Astrocyte of the spinal cord (primary cell): ENCODE results near the gene MYH3.

Experiments
- DNase-seq: peaks from one replicate; pipeline ENCODE4 v3.0.0; 2011; ENCODE audit warnings: low read depth, low spot score
- H3K4me3 ChIP-seq: 2 replicates; pipeline ENCODE4 v1.5.1; 2011; ENCODE audit warnings: low read depth, mild to moderate bottlenecking, low read length, moderate library complexity
- in situ Hi-C: cut with HindIII; loops from 2 replicates; pipeline ENCODE4 v1.10.0; 2017; ENCODE audit warnings: low sequenced_read_pairs
- TF ChIP-seq, protein P1 (sequence below): IDR thresholded peaks from 2 replicates; pipeline ENCODE4 v1.5.1; 2012; ENCODE audit warnings: low read depth, mild to moderate bottlenecking, low read length, inconsistent platforms

The MYH3 gene

DNA sequence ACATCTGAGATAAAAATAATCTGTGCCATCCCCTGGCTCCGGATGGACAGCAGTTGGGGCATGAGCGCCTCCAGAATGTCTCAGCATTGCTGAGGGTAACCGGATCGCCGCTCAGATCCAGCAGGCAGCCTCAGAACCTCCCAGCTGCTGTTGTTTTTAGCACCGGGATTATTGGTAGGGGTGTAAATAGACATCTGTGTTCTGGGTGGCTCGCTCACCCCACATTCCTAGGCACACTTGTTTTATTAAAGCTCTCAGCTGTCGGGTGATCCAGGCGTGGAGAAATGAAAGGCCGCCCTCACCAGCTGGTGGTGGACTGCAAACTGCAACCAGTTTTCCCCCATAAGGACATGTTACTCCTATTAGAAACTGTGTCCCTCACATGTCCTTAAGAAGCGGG, 32.1 kb downstream of the MYH3 start:
- DNase-seq = no peak
- in situ Hi-C loops = no loop called here
- TF ChIP-seq, protein P1, sequence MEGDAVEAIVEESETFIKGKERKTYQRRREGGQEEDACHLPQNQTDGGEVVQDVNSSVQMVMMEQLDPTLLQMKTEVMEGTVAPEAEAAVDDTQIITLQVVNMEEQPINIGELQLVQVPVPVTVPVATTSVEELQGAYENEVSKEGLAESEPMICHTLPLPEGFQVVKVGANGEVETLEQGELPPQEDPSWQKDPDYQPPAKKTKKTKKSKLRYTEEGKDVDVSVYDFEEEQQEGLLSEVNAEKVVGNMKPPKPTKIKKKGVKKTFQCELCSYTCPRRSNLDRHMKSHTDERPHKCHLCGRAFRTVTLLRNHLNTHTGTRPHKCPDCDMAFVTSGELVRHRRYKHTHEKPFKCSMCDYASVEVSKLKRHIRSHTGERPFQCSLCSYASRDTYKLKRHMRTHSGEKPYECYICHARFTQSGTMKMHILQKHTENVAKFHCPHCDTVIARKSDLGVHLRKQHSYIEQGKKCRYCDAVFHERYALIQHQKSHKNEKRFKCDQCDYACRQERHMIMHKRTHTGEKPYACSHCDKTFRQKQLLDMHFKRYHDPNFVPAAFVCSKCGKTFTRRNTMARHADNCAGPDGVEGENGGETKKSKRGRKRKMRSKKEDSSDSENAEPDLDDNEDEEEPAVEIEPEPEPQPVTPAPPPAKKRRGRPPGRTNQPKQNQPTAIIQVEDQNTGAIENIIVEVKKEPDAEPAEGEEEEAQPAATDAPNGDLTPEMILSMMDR = no peak
- no peak overlapping the region for H3K4me3 ChIP-seq

DNA sequence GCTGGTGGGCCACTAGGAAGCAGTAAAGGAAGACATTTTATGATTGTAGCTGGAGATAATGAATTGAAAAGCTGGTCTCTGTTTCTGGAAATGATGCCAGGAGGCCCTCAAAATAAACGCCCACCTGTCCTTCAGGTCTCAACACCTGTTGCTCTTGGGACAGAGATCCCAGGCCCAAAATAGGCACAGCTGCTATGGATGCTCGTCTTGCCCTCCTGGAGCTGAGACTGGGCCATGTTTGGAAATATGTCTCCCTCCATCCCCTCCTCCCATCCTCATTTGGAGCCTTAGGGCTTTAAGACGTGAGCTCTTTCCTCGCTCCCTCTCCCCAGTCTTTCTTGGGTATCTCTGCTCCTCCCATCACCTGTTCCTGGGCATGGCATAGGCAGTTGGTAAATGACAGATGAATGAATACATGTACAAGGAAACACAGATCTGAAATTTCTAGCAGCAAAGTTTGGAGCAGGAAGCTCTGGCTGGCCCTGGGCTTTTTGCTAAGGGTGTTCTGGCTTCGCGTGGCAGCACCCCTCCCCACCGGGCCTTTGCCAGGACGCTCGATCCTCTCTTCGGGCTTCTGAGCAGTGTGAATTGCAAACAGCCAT, 33.3 kb downstream of the MYH3 start:
- DNase-seq = no peak
- no peak overlapping the region for H3K4me3 ChIP-seq
- TF ChIP-seq, protein P1 = no peak
- in situ Hi-C loops = no loop called here

DNA sequence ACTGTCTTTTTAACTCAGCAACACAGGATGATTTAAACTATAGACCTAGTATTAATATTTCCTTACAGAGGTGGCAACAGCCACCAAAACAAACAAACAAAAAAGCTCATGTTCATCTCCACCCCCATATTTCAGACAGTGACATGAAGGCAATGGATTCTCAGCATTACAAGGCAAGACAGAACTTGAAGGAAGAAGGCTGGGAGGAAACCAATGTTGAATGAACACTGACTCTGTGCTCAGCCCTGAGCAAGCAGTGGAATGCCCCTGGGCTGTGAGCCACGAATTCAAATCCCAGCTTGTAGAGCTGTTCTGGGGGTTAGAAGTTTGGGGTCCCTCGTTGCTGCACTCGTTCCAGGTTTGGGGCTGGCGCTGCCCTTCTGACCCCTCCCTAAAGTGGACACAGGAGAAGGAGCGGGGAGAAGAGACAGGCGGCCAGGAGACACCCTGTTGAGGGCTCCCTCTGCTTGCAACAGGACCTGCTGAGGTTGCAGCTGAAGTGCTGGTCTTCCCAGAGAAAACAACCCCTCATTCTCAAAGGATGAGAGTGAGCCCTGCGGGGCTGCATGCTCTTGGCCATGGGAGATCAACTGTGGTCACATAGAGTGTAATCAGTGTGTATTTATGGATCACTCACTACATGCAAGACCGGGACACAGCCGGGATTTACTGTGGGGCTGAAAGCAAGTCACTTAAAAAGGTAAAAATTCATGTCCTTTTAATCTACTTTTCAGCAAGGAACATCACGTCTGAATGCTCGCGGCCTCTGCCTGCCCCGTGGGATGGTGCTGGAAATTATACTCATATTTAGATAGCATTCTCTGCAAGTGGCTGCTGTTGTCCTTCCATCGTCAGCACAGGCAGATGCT, 34.3 kb downstream of the MYH3 start:
- TF ChIP-seq, protein P1 = no peak
- DNase-seq = no peak
- no peak overlapping the region for H3K4me3 ChIP-seq
- in situ Hi-C loops = no loop called here

DNA sequence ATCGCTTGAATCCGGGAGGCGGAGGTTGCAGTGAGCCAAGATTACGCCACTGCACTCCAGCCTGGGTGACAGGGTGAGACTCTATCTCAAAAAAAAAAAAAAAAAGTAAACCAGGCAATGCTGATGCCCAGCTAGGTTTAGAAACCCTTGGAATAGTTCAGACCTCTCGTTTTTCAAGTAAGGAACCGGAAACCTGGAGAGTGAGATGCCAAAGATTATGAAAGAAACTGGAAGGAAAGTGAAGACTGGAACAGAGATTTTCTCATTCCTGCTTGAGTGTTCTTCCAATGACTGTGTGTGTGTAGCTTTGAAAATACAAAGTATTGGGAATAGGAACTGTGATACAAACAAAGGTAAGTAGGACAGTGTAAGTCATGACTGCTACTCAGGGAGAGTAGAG, 35.7 kb downstream of the MYH3 start:
- DNase-seq = no peak
- TF ChIP-seq, protein P1 = no peak
- H3K4me3 ChIP-seq = no peak overlapping the region
- in situ Hi-C loops = no loop called here

DNA sequence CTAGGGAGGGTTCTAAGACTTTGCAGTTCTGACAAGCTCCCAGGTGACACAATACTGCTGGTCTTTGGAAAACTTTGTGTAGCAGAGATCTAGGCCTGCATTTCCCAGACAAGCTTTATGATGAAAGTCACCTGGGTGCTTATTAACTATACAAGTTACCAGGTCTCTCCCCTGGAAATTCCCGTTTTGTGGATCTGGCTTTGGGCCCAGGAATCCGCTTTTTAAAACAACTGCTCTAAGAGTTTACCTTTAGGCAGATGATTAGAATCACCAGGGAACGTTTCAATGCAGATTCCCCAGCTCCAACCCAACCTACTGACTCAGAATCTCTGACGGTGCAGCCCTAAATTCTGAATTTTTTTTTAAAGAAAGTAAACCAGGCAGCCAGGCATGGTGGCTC, 36.3 kb downstream of the MYH3 start:
- in situ Hi-C loops = no loop called here
- TF ChIP-seq, protein P1 = no peak
- DNase-seq = no peak
- no peak overlapping the region for H3K4me3 ChIP-seq

DNA sequence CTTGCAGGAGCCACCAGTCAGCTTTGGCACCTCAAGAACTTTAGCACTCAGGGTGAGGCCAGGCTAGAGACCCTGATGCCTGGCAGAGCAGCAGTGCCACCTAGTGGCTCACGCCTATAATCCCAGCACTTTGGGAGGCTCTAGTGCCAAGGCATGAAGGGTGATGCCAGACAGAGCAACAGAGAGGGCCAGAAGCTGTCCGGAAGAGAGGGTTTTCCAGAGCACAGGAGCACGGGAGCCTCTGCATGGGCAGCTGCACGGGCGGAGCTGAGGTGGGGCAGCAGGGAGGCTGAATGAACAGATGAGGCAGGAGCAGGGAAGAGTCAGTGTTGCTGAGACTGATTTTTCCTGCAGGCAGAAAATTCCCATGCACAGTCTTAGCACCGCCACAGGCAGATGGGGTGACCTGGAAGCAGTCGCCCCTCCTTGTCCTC, 38.9 kb downstream of the MYH3 start:
- in situ Hi-C loops = no loop called here
- TF ChIP-seq, protein P1 = peak; percentile 93
- H3K4me3 ChIP-seq = no peak overlapping the region
- DNase-seq = peak; percentile 57
